Neural progenitor cell (in vitro differentiated cells): ENCODE measurements around the gene GRN. TPM values are rescaled to one million over a fixed set of nuclear protein-coding genes. Genes with fewer than 3 reads are reported as not detected.
A peak's percentile ranks its signal among the peaks of the same experiment; 100 is the strongest.
"Not testable (repeated sequence)": the region's sequence is repeated elsewhere in the genome, so short reads cannot be mapped to it uniquely, and the experiment has no call there.

Experiments used
- DNase-seq: peaks from one replicate; pipeline ENCODE4 v3.0.0-alpha.2; 2016; ENCODE audit warnings: low spot score
- H2AFZ ChIP-seq: fragments of 200-600 bp; sonication (generic); replicated peaks from 2 replicates; pipeline ENCODE4 v1.6.1; 2016; ENCODE audit warnings: antibody characterized with exemption
- H3F3A ChIP-seq: fragments of 200-600 bp; sonication (generic); 2 replicates; pipeline ENCODE4 v1.6.1; 2016; ENCODE audit warnings: antibody characterized with exemption, low read depth
- H3K27ac ChIP-seq: fragments of 200-600 bp; sonication (generic); 2 replicates; pipeline ENCODE4 v1.5.1; 2016; ENCODE audit warnings: mild to moderate bottlenecking
- H3K27me3 ChIP-seq: fragments of 200-600 bp; sonication (generic); 2 replicates; pipeline ENCODE4 v1.6.1; 2016; ENCODE audit warnings: mild to moderate bottlenecking, moderate library complexity
- H3K36me3 ChIP-seq: fragments of 200-600 bp; sonication (generic); 2 replicates; pipeline ENCODE4 v1.5.1; 2016
- H3K4me1 ChIP-seq: fragments of 200-600 bp; sonication (generic); 2 replicates; pipeline ENCODE4 v1.6.1; 2016; ENCODE audit warnings: mixed run types
- H3K4me2 ChIP-seq: fragments of 200-600 bp; sonication (generic); 2 replicates; pipeline ENCODE4 v1.6.1; 2016
- H3K4me3 ChIP-seq: fragments of 200-600 bp; sonication (generic); 2 replicates; pipeline ENCODE4 v1.5.1; 2016
- H3K79me2 ChIP-seq: fragments of 200-600 bp; sonication (generic); 2 replicates; pipeline ENCODE4 v1.6.1; 2016; ENCODE audit warnings: low read depth
- H3K9ac ChIP-seq: fragments of 200-600 bp; sonication (generic); 2 replicates; pipeline ENCODE4 v1.6.1; 2016
- H3K9me3 ChIP-seq: fragments of 200-600 bp; sonication (generic); 2 replicates; pipeline ENCODE4 v1.5.1; 2016; ENCODE audit warnings: low read depth
- H4K20me1 ChIP-seq: fragments of 200-600 bp; sonication (generic); 2 replicates; pipeline ENCODE4 v1.6.1; 2016; ENCODE audit warnings: low read depth
- H3K27ac Mint-ChIP-seq: 3 replicates; pipeline ENCODE4 v1.8.0; 2021; ENCODE audit warnings: mixed read lengths
- H3K27me3 Mint-ChIP-seq: 2 replicates; pipeline ENCODE4 v1.8.0; 2022; ENCODE audit warnings: low read depth, mild to moderate bottlenecking, inconsistent platforms, moderate library complexity, mixed read lengths; ENCODE audit not compliant: insufficient read depth
- H3K36me3 Mint-ChIP-seq: 3 replicates; pipeline ENCODE4 v1.8.0; 2021; ENCODE audit warnings: mixed read lengths
- H3K4me1 Mint-ChIP-seq: 3 replicates; pipeline ENCODE4 v1.8.0; 2021; ENCODE audit warnings: mixed read lengths
- H3K4me3 Mint-ChIP-seq: 3 replicates; pipeline ENCODE4 v1.8.0; 2021; ENCODE audit warnings: mild to moderate bottlenecking, moderate library complexity, mixed read lengths
- H3K9me3 Mint-ChIP-seq: 3 replicates; pipeline ENCODE4 v1.8.0; 2020; ENCODE audit warnings: mixed read lengths
- CTCF ChIP-seq: fragments of 200-600 bp; sonication (generic); IDR thresholded peaks from 2 replicates; pipeline ENCODE4 v1.5.1; 2017; ENCODE audit warnings: antibody characterized with exemption, mild to moderate bottlenecking
- EZH2 ChIP-seq: fragments of 200-600 bp; sonication (generic); IDR thresholded peaks from 2 replicates; pipeline ENCODE4 v1.6.1; 2017; ENCODE audit warnings: antibody characterized with exemption, mild to moderate bottlenecking, moderate library complexity
- EZH2phosphoT487 ChIP-seq: fragments of 200-600 bp; sonication (generic); IDR thresholded peaks from 2 replicates; pipeline ENCODE4 v1.6.1; 2017; ENCODE audit warnings: antibody characterized with exemption
- total RNA-seq: library from RNA; depleted of rRNA; stranded (reverse); fragments of >200 nt; gene quantifications from 2 replicates; pipeline ENCODE4 v1.2.3, GENCODE V29; 2015; ENCODE audit warnings: low replicate concordance

Gene GRN
- total RNA-seq, 1 donor from 2014 or later = 28.2 TPM

DNA sequence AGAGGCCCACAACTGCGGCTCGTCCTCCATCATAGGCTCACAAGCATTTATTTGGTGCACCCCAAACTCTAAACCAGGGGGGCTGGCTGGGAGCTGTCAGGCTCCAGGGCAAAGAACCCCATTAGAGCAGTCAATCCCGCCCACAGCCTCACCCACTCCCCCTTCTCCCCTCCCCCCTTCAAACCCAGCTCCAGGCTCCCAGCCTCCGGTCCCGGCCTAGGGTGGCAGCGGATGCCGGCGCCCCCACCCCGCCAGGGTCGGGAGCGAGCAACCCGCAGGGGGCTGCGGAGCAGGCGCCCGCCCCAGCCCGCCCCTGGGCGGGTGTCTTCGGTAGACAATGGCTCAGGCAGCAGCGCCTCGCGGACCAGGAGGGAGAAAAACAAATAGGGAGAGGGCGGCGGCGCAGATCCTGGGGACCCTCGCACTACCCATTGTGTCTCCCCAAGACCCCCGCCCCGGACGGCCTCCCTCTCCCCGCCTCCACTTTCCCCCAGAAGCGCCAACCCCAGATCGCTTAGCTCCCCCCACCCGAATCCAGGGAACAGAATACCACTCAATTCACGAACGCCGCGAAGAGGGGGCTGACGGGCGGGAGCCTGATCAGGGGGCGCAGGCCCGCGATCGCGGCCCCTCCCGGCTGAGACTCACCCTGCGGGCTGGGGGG is 18.0 kb downstream of the GRN start:
- H3K4me2 ChIP-seq = peak overlapping the region; percentile 96
- H3F3A ChIP-seq = peaks cover 26% of the 10 kb centered on the region
- H3K4me3 ChIP-seq = peak overlapping the region; percentile 94
- H3K4me1 ChIP-seq = peaks cover 30% of the 10 kb centered on the region
- H3K4me3 Mint-ChIP-seq = peak overlapping the region; percentile 91
- peaks cover 49% of the 10 kb centered on the region for H4K20me1 ChIP-seq
- peak overlapping the region; percentile 69 for H3K9ac ChIP-seq
- H3K36me3 Mint-ChIP-seq = peaks cover 2% of the 10 kb centered on the region
- H3K9me3 Mint-ChIP-seq = no peaks in the 10 kb centered on the region
- TF ChIP-seq EZH2phosphoT487 (no peak), EZH2 (no peak), CTCF (no peak)
- peak; percentile 63 for DNase-seq
- H3K79me2 ChIP-seq = peaks cover 54% of the 10 kb centered on the region
- H3K27ac ChIP-seq = no peak overlapping the region
- H3K9me3 ChIP-seq = no peaks in the 10 kb centered on the region
- H3K27ac Mint-ChIP-seq = no peak overlapping the region
- H2AFZ ChIP-seq = peak overlapping the region; percentile 66
- H3K27me3 ChIP-seq = peaks cover 33% of the 10 kb centered on the region
- H3K36me3 ChIP-seq = no peaks in the 10 kb centered on the region
- H3K27me3 Mint-ChIP-seq = peaks cover 21% of the 10 kb centered on the region
- peaks cover 31% of the 10 kb centered on the region for H3K4me1 Mint-ChIP-seq

DNA sequence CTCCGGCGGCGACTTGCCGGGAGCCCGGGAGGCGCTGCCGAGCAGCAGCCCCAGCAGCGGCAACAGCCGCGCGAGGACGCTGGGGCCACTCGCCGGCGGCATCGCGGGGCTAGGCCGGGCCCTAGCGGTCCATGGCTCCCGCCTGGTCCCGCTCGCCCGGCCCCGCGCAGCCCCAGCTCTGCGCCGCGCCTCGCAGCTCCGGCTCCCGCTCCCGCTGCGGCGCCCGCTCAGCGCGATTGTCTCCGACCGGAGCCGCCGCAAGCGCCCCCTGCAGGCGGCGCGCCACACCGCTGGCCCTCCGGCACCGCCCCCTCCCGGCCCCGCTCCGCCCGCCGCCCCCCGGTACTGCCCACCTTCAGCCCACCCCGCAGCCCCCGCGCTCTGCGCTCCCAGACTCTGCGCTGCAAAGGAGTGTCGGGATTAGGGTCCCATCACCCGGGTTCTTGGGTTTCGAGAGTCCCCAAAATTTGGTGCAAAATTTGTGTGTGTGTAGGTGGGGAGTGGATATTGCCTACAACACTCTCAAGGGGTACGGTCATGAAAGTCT is 18.6 kb downstream of the GRN start, which contains the start of gene FAM171A2:
Gene FAM171A2 (minus strand): TSS at position 241 of the 547 bp plus-strand sequence. CDS start 139 bp downstream, at position 102.
- peak within 1 kb of the TSS; percentile 93 for H3K4me3 Mint-ChIP-seq
- peaks cover 26% of the 10 kb centered on the region for H3F3A ChIP-seq
- peak; percentile 93 for DNase-seq
- H3K27me3 Mint-ChIP-seq = peaks cover 20% of the 10 kb centered on the region
- H3K27me3 ChIP-seq = peaks cover 33% of the 10 kb centered on the region
- H3K9me3 ChIP-seq = no peaks in the 10 kb centered on the region
- H3K79me2 ChIP-seq = peaks cover 48% of the 10 kb centered on the region
- H3K27ac ChIP-seq = no peak within 1 kb of the TSS
- peaks cover 30% of the 10 kb centered on the region for H3K4me1 ChIP-seq
- no peak for TF ChIP-seq EZH2
- TF ChIP-seq CTCF = peak; percentile 75
- H3K9me3 Mint-ChIP-seq = no peaks in the 10 kb centered on the region
- H3K4me1 Mint-ChIP-seq = peaks cover 31% of the 10 kb centered on the region
- H2AFZ ChIP-seq = peak within 1 kb of the TSS; percentile 92
- H3K27ac Mint-ChIP-seq = peak within 1 kb of the TSS; percentile 93
- peak within 1 kb of the TSS; percentile 96 for H3K4me2 ChIP-seq
- H3K9ac ChIP-seq = peak within 1 kb of the TSS; percentile 69
- peak within 1 kb of the TSS; percentile 94 for H3K4me3 ChIP-seq
- H4K20me1 ChIP-seq = peaks cover 43% of the 10 kb centered on the region
- H3K36me3 ChIP-seq = no peaks in the 10 kb centered on the region
- peaks cover 2% of the 10 kb centered on the region for H3K36me3 Mint-ChIP-seq

GRCh38 chr17:44365051-44365450 is 19.9 kb downstream of the GRN start:
- Histone ChIP-seq H3K27me3 (peaks cover 33% of the 10 kb centered on the region), H3K4me1 (peaks cover 27% of the 10 kb centered on the region), H3F3A (peaks cover 26% of the 10 kb centered on the region), H3K79me2 (peaks cover 34% of the 10 kb centered on the region), H4K20me1 (peaks cover 30% of the 10 kb centered on the region)
- Mint-ChIP-seq H3K4me3 (peak overlapping the region; percentile 93), H3K27me3 (peaks cover 26% of the 10 kb centered on the region), H3K4me1 (peaks cover 28% of the 10 kb centered on the region)
- H3K36me3 Mint-ChIP-seq, H3K27ac ChIP-seq, H3K9me3 ChIP-seq, H3K36me3 ChIP-seq, H2AFZ ChIP-seq, DNase-seq, H3K4me3 ChIP-seq, H3K27ac Mint-ChIP-seq, H3K4me2 ChIP-seq, H3K9ac ChIP-seq, H3K9me3 Mint-ChIP-seq: not testable (repeated sequence)
